ENCODE measurements around the gene WBP1.

WBP1 gene

GRCh38 chr2:74417197-74417596, 41.0 kb upstream of the WBP1 start:
- H3K36me3 ChIP-seq (ENCODE audit: insufficient read depth, low read length): no peaks in the 10 kb centered on the region
- no peaks in the 10 kb centered on the region for H3K9me3 ChIP-seq (ENCODE audit: low read length)
- H4K20me1 ChIP-seq (ENCODE audit: insufficient read depth, low read length): no peaks in the 10 kb centered on the region
- H3K4me2 ChIP-seq (ENCODE audit: low read length): no peak overlapping the region
- no peak overlapping the region for H3K4me3 ChIP-seq (ENCODE audit: low read depth, low read length, poor library complexity, severe bottlenecking)
- no peaks in the 10 kb centered on the region for H3F3A ChIP-seq (ENCODE audit: insufficient read depth, low read length)
- H3K9me2 ChIP-seq (ENCODE audit: low read depth, low read length): no peaks in the 10 kb centered on the region
- no peak overlapping the region for H3K9ac ChIP-seq (ENCODE audit: low read length)
- H3K79me2 ChIP-seq (ENCODE audit: insufficient read depth, low read length): no peaks in the 10 kb centered on the region
- H2AFZ ChIP-seq (ENCODE audit: low read length): no peak overlapping the region
- TF ChIP-seq CTCF (IDR thresholded peaks at IDR 0.05; ENCODE audit: low read length) (no peak), EZH2 (IDR thresholded peaks at IDR 0.05; ENCODE audit: borderline replicate concordance, low read length) (no peak)
- H3K27me3 ChIP-seq (ENCODE audit: insufficient read depth, low read length): peaks cover 5% of the 10 kb centered on the region; the same call in 1 of the 2 replicates
- peaks cover 22% of the 10 kb centered on the region for H3K4me1 ChIP-seq (ENCODE audit: insufficient read depth, low read length, severe bottlenecking)
- H3K27ac ChIP-seq (ENCODE audit: low read depth, low read length, poor library complexity, severe bottlenecking): no peak overlapping the region

- Histone ChIP-seq H3K79me2 (ENCODE audit: insufficient read depth, low read length) (no peaks in the 10 kb centered on the region), H3K36me3 (ENCODE audit: insufficient read depth, low read length) (no peaks in the 10 kb centered on the region), H3K27ac (ENCODE audit: low read depth, low read length, poor library complexity, severe bottlenecking) (no peak overlapping the region), H3F3A (ENCODE audit: insufficient read depth, low read length) (no peaks in the 10 kb centered on the region), H3K4me1 (ENCODE audit: insufficient read depth, low read length, severe bottlenecking) (peaks cover 22% of the 10 kb centered on the region), H4K20me1 (ENCODE audit: insufficient read depth, low read length) (no peaks in the 10 kb centered on the region), H3K4me2 (ENCODE audit: low read length) (no peak overlapping the region), H3K27me3 (ENCODE audit: insufficient read depth, low read length) (peaks cover 5% of the 10 kb centered on the region; the same call in 1 of the 2 replicates), H3K4me3 (ENCODE audit: low read depth, low read length, poor library complexity, severe bottlenecking) (no peak overlapping the region), H2AFZ (ENCODE audit: low read length) (no peak overlapping the region), H3K9me3 (ENCODE audit: low read length) (no peaks in the 10 kb centered on the region), H3K9ac (ENCODE audit: low read length) (no peak overlapping the region), H3K9me2 (ENCODE audit: low read depth, low read length) (no peaks in the 10 kb centered on the region)
- TF ChIP-seq CTCF (IDR thresholded peaks at IDR 0.05; ENCODE audit: low read length): no peak
These were observed 40.5 kb upstream of the WBP1 start for GRCh38 chr2:74417763-74418162.

GRCh38 chr2:74418312-74418711, 39.9 kb upstream of the WBP1 start:
- H3K27me3 ChIP-seq (ENCODE audit: insufficient read depth, low read length): peaks cover 5% of the 10 kb centered on the region; the same call in 1 of the 2 replicates
- H3K9me3 ChIP-seq (ENCODE audit: low read length): no peaks in the 10 kb centered on the region
- H3F3A ChIP-seq (ENCODE audit: insufficient read depth, low read length): no peaks in the 10 kb centered on the region
- H3K4me1 ChIP-seq (ENCODE audit: insufficient read depth, low read length, severe bottlenecking): peaks cover 22% of the 10 kb centered on the region
- no peak overlapping the region for H3K4me2 ChIP-seq (ENCODE audit: low read length)
- TF ChIP-seq EZH2 (IDR thresholded peaks at IDR 0.05; ENCODE audit: borderline replicate concordance, low read length): no peak
- no peak for TF ChIP-seq CTCF (IDR thresholded peaks at IDR 0.05; ENCODE audit: low read length)
- H3K9me2 ChIP-seq (ENCODE audit: low read depth, low read length): no peaks in the 10 kb centered on the region
- H3K27ac ChIP-seq (ENCODE audit: low read depth, low read length, poor library complexity, severe bottlenecking): no peak overlapping the region
- no peaks in the 10 kb centered on the region for H3K79me2 ChIP-seq (ENCODE audit: insufficient read depth, low read length)
- no peak overlapping the region for H3K4me3 ChIP-seq (ENCODE audit: low read depth, low read length, poor library complexity, severe bottlenecking)
- H4K20me1 ChIP-seq (ENCODE audit: insufficient read depth, low read length): no peaks in the 10 kb centered on the region
- no peak overlapping the region for H2AFZ ChIP-seq (ENCODE audit: low read length)
- H3K36me3 ChIP-seq (ENCODE audit: insufficient read depth, low read length): no peaks in the 10 kb centered on the region
- H3K9ac ChIP-seq (ENCODE audit: low read length): no peak overlapping the region

All from OCI-LY1 (cell line).